H9 (cell line): ENCODE data around the gene SMU1. TPM values are rescaled to one million over a fixed set of nuclear protein-coding genes. Genes with fewer than 3 reads are reported as not detected.

Experiments
- DNase-seq: peaks from one replicate; pipeline ENCODE4 v3.0.0-alpha.2; 2017
- H2AFZ ChIP-seq: one replicate; pipeline ENCODE4 v1.6.1; 2013; ENCODE audit warnings: mild to moderate bottlenecking, low read length, control low read depth, moderate library complexity
- H2AK5ac ChIP-seq: 2 replicates; pipeline ENCODE4 v1.6.1; 2013; ENCODE audit warnings: low read length, control low read depth, mixed read lengths; ENCODE audit not compliant: insufficient read length
- H2BK120ac ChIP-seq: one replicate; pipeline ENCODE4 v1.6.1; 2013; ENCODE audit warnings: low read depth, mild to moderate bottlenecking, low read length, control low read depth, inconsistent platforms; ENCODE audit not compliant: poor library complexity, severe bottlenecking
- H2BK12ac ChIP-seq: 2 replicates; pipeline ENCODE4 v1.6.1; 2013; ENCODE audit warnings: low read length, control low read depth, mixed read lengths, low read depth; ENCODE audit not compliant: insufficient read length
- H2BK15ac ChIP-seq: 2 replicates; pipeline ENCODE4 v1.6.1; 2013; ENCODE audit warnings: low read depth, low read length, control low read depth
- H2BK20ac ChIP-seq: one replicate; pipeline ENCODE4 v1.6.1; 2013; ENCODE audit warnings: low read depth, mild to moderate bottlenecking, low read length, control low read depth, inconsistent platforms; ENCODE audit not compliant: poor library complexity, severe bottlenecking
- H2BK5ac ChIP-seq: 2 replicates; pipeline ENCODE4 v1.6.1; 2013; ENCODE audit warnings: low read length, control low read depth, mixed read lengths; ENCODE audit not compliant: insufficient read length
- H3K14ac ChIP-seq: 2 replicates; pipeline ENCODE4 v1.6.1; 2013; ENCODE audit warnings: low read length, control low read depth; ENCODE audit not compliant: insufficient read depth
- H3K18ac ChIP-seq: 2 replicates; pipeline ENCODE4 v1.6.1; 2013; ENCODE audit warnings: low read depth, mild to moderate bottlenecking, mixed read lengths, low read length, control low read depth; ENCODE audit not compliant: insufficient read length
- H3K23ac ChIP-seq: 2 replicates; pipeline ENCODE4 v1.6.1; 2013; ENCODE audit warnings: low read length, control low read depth, mixed read lengths, low read depth; ENCODE audit not compliant: insufficient read length
- H3K23me2 ChIP-seq: 2 replicates; pipeline ENCODE4 v1.6.1; 2013; ENCODE audit warnings: low read depth, mild to moderate bottlenecking, mixed read lengths, low read length, control low read depth; ENCODE audit not compliant: insufficient read length, poor library complexity, severe bottlenecking
- H3K27ac ChIP-seq: 2 replicates; pipeline ENCODE4 v1.5.1; 2013; ENCODE audit warnings: low read length, control low read depth, mixed read lengths, low read depth; ENCODE audit not compliant: insufficient read length
- H3K27me3 ChIP-seq: 2 replicates; pipeline ENCODE4 v1.6.1; 2013; ENCODE audit warnings: low read length, control low read depth, inconsistent platforms; ENCODE audit not compliant: insufficient read depth
- H3K4ac ChIP-seq: 2 replicates; pipeline ENCODE4 v1.6.1; 2013; ENCODE audit warnings: low read depth, mild to moderate bottlenecking, control low read depth, inconsistent platforms, low read length, moderate library complexity
- H3K4me1 ChIP-seq: 2 replicates; pipeline ENCODE4 v1.6.1; 2013; ENCODE audit warnings: low read length, control low read depth, inconsistent platforms; ENCODE audit not compliant: insufficient read depth
- H3K4me2 ChIP-seq: 2 replicates; pipeline ENCODE4 v1.6.1; 2013; ENCODE audit warnings: low read length, control low read depth, mixed read lengths; ENCODE audit not compliant: insufficient read length, insufficient read depth
- H3K56ac ChIP-seq: 2 replicates; pipeline ENCODE4 v1.6.1; 2013; ENCODE audit warnings: low read depth, mild to moderate bottlenecking, mixed read lengths, low read length, control low read depth; ENCODE audit not compliant: insufficient read length
- H3K79me1 ChIP-seq: 2 replicates; pipeline ENCODE4 v1.6.1; 2013; ENCODE audit warnings: low read depth, mild to moderate bottlenecking, moderate library complexity, low read length, control low read depth, inconsistent platforms; ENCODE audit not compliant: insufficient read depth, poor library complexity, severe bottlenecking
- H3K79me2 ChIP-seq: 2 replicates; pipeline ENCODE4 v1.6.1; 2013; ENCODE audit warnings: low read length, control low read depth, inconsistent platforms; ENCODE audit not compliant: insufficient read depth
- H3K9ac ChIP-seq: 2 replicates; pipeline ENCODE4 v1.6.1; 2013; ENCODE audit warnings: low read length, control low read depth, mixed read lengths; ENCODE audit not compliant: insufficient read length; ENCODE audit errors: extremely low read depth
- H3K9me3 ChIP-seq: one replicate; pipeline ENCODE4 v1.6.1; 2013; ENCODE audit warnings: low read depth, low read length, inconsistent platforms; ENCODE audit not compliant: control insufficient read depth
- H3T11ph ChIP-seq: one replicate; pipeline ENCODE4 v1.6.1; 2013; ENCODE audit warnings: mild to moderate bottlenecking, low read length, control low read depth, inconsistent platforms
- H4K20me1 ChIP-seq: one replicate; pipeline ENCODE4 v1.6.1; 2013; ENCODE audit not compliant: control insufficient read depth, insufficient read length, insufficient read depth
- H4K5ac ChIP-seq: 2 replicates; pipeline ENCODE4 v1.6.1; 2013; ENCODE audit warnings: low read depth, mild to moderate bottlenecking, mixed read lengths, low read length, control low read depth; ENCODE audit not compliant: insufficient read length
- H4K8ac ChIP-seq: replicated peaks from 2 replicates; pipeline ENCODE4 v1.6.1; 2013; ENCODE audit warnings: low read length, control low read depth, mixed read lengths, low read depth; ENCODE audit not compliant: insufficient read length
- H4K91ac ChIP-seq: 2 replicates; pipeline ENCODE4 v1.6.1; 2013; ENCODE audit warnings: low read depth, mild to moderate bottlenecking, moderate library complexity, mixed read lengths, low read length, control low read depth; ENCODE audit not compliant: insufficient read length
- H3K27ac Mint-ChIP-seq, 3 experiments: 2 replicates in 2 of 3; 3 replicates in 1 of 3; pipeline ENCODE4 v1.8.0; 2020 to 2021; ENCODE audit warnings: mixed read lengths in 3 of 3, mild to moderate bottlenecking in 1 of 3, moderate library complexity in 1 of 3
- H3K27me3 Mint-ChIP-seq: 2 replicates; pipeline ENCODE4 v1.8.0; 2021; ENCODE audit warnings: low read depth, mild to moderate bottlenecking, moderate library complexity, mixed read lengths
- H3K36me3 Mint-ChIP-seq, 3 experiments: 2 replicates in 2 of 3; 3 replicates in 1 of 3; pipeline ENCODE4 v1.8.0; 2020 to 2021; ENCODE audit warnings: low read depth in 3 of 3, mixed read lengths in 3 of 3; ENCODE audit not compliant: insufficient read depth in 1 of 3
- H3K4me1 Mint-ChIP-seq, 2 experiments: 2 replicates each; pipeline ENCODE4 v1.8.0; 2020; ENCODE audit warnings: mixed read lengths in 2 of 2
- H3K4me3 Mint-ChIP-seq, 2 experiments: 2 replicates in 1 of 2; 3 replicates in 1 of 2; pipeline ENCODE4 v1.8.0; 2020 to 2021; ENCODE audit warnings: mild to moderate bottlenecking in 2 of 2, mixed read lengths in 2 of 2, moderate library complexity in 1 of 2
- H3K9me3 Mint-ChIP-seq, 2 experiments: 2 replicates in 1 of 2; 3 replicates in 1 of 2; pipeline ENCODE4 v1.8.0; 2020; ENCODE audit warnings: mild to moderate bottlenecking in 2 of 2, mixed read lengths in 2 of 2, moderate library complexity in 1 of 2
- WGBS: extraction: QIAGEN DNeasy Blood & Tissue Kit; methylation state at CpG from one replicate; pipeline ENCODE4 v1.1.7; 2013; ENCODE audit warnings: missing lambda C conversion rate, low lambda C conversion rate, mixed read lengths; ENCODE audit not compliant: insufficient read length; ENCODE audit errors: extremely low coverage; 5-methylcytosine and 5-hydroxymethylcytosine counted together
- total RNA-seq: library from RNA; stranded (reverse); gene quantifications from 2 replicates; pipeline ENCODE4 v1.2.1, GENCODE V29; 2021
- TF ChIP-seq, protein P1 (sequence below): fragments of 200-600 bp; sonication (generic); conservative IDR thresholded peaks from 3 replicates; pipeline ENCODE4 v1.8.0; 2021; ENCODE audit warnings: antibody characterized with exemption, mild to moderate bottlenecking

The SMU1 gene
- total RNA-seq, 1 experiment from 2014 or later, result 26.9 TPM

GRCh38 chr9:33023661-33024060 lies 52.8 kb downstream of the SMU1 start:
- H3K23ac ChIP-seq, result no peak overlapping the region
- H3K4me3 Mint-ChIP-seq, result peak overlapping the region; percentile 96 to 97
- peak overlapping the region; percentile 39 for H3K9ac ChIP-seq
- no peak overlapping the region for H2AK5ac ChIP-seq
- peaks cover 22 to 60% (median 51%) of the 10 kb centered on the region in 3 experiments; a peak in 6 of 7 replicates for H3K36me3 Mint-ChIP-seq
- no peak overlapping the region for H2BK12ac ChIP-seq
- no peak overlapping the region for H2BK120ac ChIP-seq
- H3K9me3 Mint-ChIP-seq, result no peaks in the 10 kb centered on the region
- H3K4ac ChIP-seq, result no peak overlapping the region
- H3K27ac Mint-ChIP-seq, result peak overlapping the region; percentile 6 to 97 (median 97); a peak in 4 of 7 replicates
- H2BK20ac ChIP-seq, result no peak overlapping the region
- H3K4me2 ChIP-seq, result peak overlapping the region; percentile 97
- H3K27me3 ChIP-seq, result no peaks in the 10 kb centered on the region
- H3K14ac ChIP-seq, result no peak overlapping the region
- TF ChIP-seq, protein P1, sequence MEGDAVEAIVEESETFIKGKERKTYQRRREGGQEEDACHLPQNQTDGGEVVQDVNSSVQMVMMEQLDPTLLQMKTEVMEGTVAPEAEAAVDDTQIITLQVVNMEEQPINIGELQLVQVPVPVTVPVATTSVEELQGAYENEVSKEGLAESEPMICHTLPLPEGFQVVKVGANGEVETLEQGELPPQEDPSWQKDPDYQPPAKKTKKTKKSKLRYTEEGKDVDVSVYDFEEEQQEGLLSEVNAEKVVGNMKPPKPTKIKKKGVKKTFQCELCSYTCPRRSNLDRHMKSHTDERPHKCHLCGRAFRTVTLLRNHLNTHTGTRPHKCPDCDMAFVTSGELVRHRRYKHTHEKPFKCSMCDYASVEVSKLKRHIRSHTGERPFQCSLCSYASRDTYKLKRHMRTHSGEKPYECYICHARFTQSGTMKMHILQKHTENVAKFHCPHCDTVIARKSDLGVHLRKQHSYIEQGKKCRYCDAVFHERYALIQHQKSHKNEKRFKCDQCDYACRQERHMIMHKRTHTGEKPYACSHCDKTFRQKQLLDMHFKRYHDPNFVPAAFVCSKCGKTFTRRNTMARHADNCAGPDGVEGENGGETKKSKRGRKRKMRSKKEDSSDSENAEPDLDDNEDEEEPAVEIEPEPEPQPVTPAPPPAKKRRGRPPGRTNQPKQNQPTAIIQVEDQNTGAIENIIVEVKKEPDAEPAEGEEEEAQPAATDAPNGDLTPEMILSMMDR, result no peak
- H3K23me2 ChIP-seq, result peaks cover 5% of the 10 kb centered on the region
- no peak overlapping the region for H3T11ph ChIP-seq
- no peak overlapping the region for H4K8ac ChIP-seq
- no peaks in the 10 kb centered on the region for H3K27me3 Mint-ChIP-seq
- no peak overlapping the region for H2BK15ac ChIP-seq
- H3K18ac ChIP-seq, result no peak overlapping the region
- WGBS, result no CpG with 5 or more reads among the region's 4 CpGs
- H4K20me1 ChIP-seq, result no peaks in the 10 kb centered on the region
- no peaks in the 10 kb centered on the region for H3K9me3 ChIP-seq
- H3K27ac ChIP-seq, result no peak overlapping the region
- H4K5ac ChIP-seq, result no peak overlapping the region
- H3K4me1 Mint-ChIP-seq, result peaks cover 21 to 30% of the 10 kb centered on the region in 2 experiments
- no peak overlapping the region for H2AFZ ChIP-seq
- no peak overlapping the region for H4K91ac ChIP-seq
- 0 out of 2 replicates have a peak, but pooled peaks cover 4% of the 10 kb centered on the region for H3K4me1 ChIP-seq
- H2BK5ac ChIP-seq, result no peak overlapping the region
- H3K79me2 ChIP-seq, result peaks cover 34% of the 10 kb centered on the region; the same call in 1 of the 2 replicates
- no peak overlapping the region for H3K56ac ChIP-seq
- peaks cover 3% of the 10 kb centered on the region for H3K79me1 ChIP-seq
- DNase-seq, result no peak
